ENCODE measurements around the gene RSRC2.
A peak's percentile ranks its signal among the peaks of the same experiment; 100 is the strongest.
"Not testable (repeated sequence)": the region's sequence is repeated elsewhere in the genome, so short reads cannot be mapped to it uniquely, and the experiment has no call there.

RSRC2 gene

GRCh38 chr12:122526683-122527477, at the start of gene RSRC2, which contains the start of gene KNTC1:
RSRC2 (minus strand) TSS chr12:122526936; CDS start chr12:122526853, 83 bp downstream.
KNTC1 (plus strand) TSS chr12:122527249; CDS start chr12:122530064, 2,815 bp downstream.
- Histone ChIP-seq H3K9me3 (no peaks in the 10 kb centered on the region), H3K9ac (peak within 1 kb of the TSS; percentile 99), H4K20me1 (peaks cover 45% of the 10 kb centered on the region), H3K4me2 (peak within 1 kb of the TSS; percentile 87), H3K4me3 (peak within 1 kb of the TSS; percentile 92), H3K27ac (peak within 1 kb of the TSS; percentile 99), H3K36me3 (peaks cover 66% of the 10 kb centered on the region), H3K27me3 (no peaks in the 10 kb centered on the region), H3K4me1 (peaks cover 44% of the 10 kb centered on the region)
- no peak for TF ChIP-seq Cebpa-rat (IDR thresholded peaks at IDR 0.05)

GRCh38 chr12:122571821-122572220, 45.1 kb upstream of the RSRC2 start:
- Histone ChIP-seq H3K9me3 (no peaks in the 10 kb centered on the region), H3K27me3 (no peaks in the 10 kb centered on the region), H3K27ac (no peak overlapping the region), H3K4me2 (no peak overlapping the region), H3K36me3 (peaks cover 95% of the 10 kb centered on the region), H3K4me3 (no peak overlapping the region), H3K4me1 (no peaks in the 10 kb centered on the region), H4K20me1 (no peaks in the 10 kb centered on the region), H3K9ac (no peak overlapping the region)
- no peak for TF ChIP-seq Cebpa-rat (IDR thresholded peaks at IDR 0.05)

- not testable (repeated sequence) for H3K9me3 ChIP-seq, H3K27ac ChIP-seq, H3K9ac ChIP-seq, H3K4me3 ChIP-seq, H4K20me1 ChIP-seq, H3K4me1 ChIP-seq, H3K27me3 ChIP-seq, H3K4me2 ChIP-seq
- H3K36me3 ChIP-seq = peaks cover 95% of the 10 kb centered on the region
Measured at GRCh38 chr12:122570006-122570405, 43.3 kb upstream of the RSRC2 start.

GRCh38 chr12:122569288-122569687, 42.6 kb upstream of the RSRC2 start:
- H3K27me3 ChIP-seq = no peaks in the 10 kb centered on the region
- no peak for TF ChIP-seq Cebpa-rat (IDR thresholded peaks at IDR 0.05)
- H3K9ac ChIP-seq = no peak overlapping the region
- H3K4me1 ChIP-seq = no peaks in the 10 kb centered on the region
- H3K27ac ChIP-seq = no peak overlapping the region
- H4K20me1 ChIP-seq = no peaks in the 10 kb centered on the region
- H3K4me2 ChIP-seq = no peak overlapping the region
- no peaks in the 10 kb centered on the region for H3K9me3 ChIP-seq
- peaks cover 95% of the 10 kb centered on the region for H3K36me3 ChIP-seq
- H3K4me3 ChIP-seq = no peak overlapping the region

GRCh38 chr12:122566816-122567215, 40.1 kb upstream of the RSRC2 start:
- H3K27ac ChIP-seq, H4K20me1 ChIP-seq, H3K27me3 ChIP-seq, H3K9me3 ChIP-seq, H3K4me2 ChIP-seq, H3K4me1 ChIP-seq, H3K4me3 ChIP-seq, H3K9ac ChIP-seq: not testable (repeated sequence)
- peaks cover 97% of the 10 kb centered on the region for H3K36me3 ChIP-seq

GRCh38 chr12:122563361-122563760, 36.6 kb upstream of the RSRC2 start:
- Histone ChIP-seq H3K36me3 (peaks cover 95% of the 10 kb centered on the region), H3K9me3 (peaks cover 9% of the 10 kb centered on the region), H4K20me1 (no peaks in the 10 kb centered on the region), H3K27ac (no peak overlapping the region), H3K27me3 (no peaks in the 10 kb centered on the region), H3K4me3 (no peak overlapping the region), H3K4me2 (no peak overlapping the region), H3K9ac (no peak overlapping the region), H3K4me1 (no peaks in the 10 kb centered on the region)
- no peak for TF ChIP-seq Cebpa-rat (IDR thresholded peaks at IDR 0.05)

- H3K36me3 ChIP-seq = peaks cover 97% of the 10 kb centered on the region
- no peaks in the 10 kb centered on the region for H3K4me1 ChIP-seq
- no peaks in the 10 kb centered on the region for H4K20me1 ChIP-seq
- H3K4me2 ChIP-seq = no peak overlapping the region
- no peak overlapping the region for H3K4me3 ChIP-seq
- no peak overlapping the region for H3K9ac ChIP-seq
- TF ChIP-seq Cebpa-rat (IDR thresholded peaks at IDR 0.05) = no peak
- peaks cover 13% of the 10 kb centered on the region for H3K9me3 ChIP-seq
- H3K27ac ChIP-seq = no peak overlapping the region
- no peaks in the 10 kb centered on the region for H3K27me3 ChIP-seq
Measured at GRCh38 chr12:122560138-122560537, 33.4 kb upstream of the RSRC2 start.

GRCh38 chr12:122558745-122559641, 32.3 kb upstream of the RSRC2 start:
- Histone ChIP-seq H3K9me3 (peaks cover 13% of the 10 kb centered on the region), H3K4me2 (no peak overlapping the region), H3K36me3 (peaks cover 97% of the 10 kb centered on the region), H3K27ac (no peak overlapping the region), H4K20me1 (no peaks in the 10 kb centered on the region), H3K9ac (no peak overlapping the region), H3K4me3 (no peak overlapping the region), H3K27me3 (no peaks in the 10 kb centered on the region), H3K4me1 (no peaks in the 10 kb centered on the region)
- TF ChIP-seq Cebpa-rat (IDR thresholded peaks at IDR 0.05) = no peak

- no peak for TF ChIP-seq Cebpa-rat (IDR thresholded peaks at IDR 0.05)
- peaks cover 97% of the 10 kb centered on the region for H3K36me3 ChIP-seq
- H3K27ac ChIP-seq = no peak overlapping the region
Measured at GRCh38 chr12:122547330-122547729, 20.6 kb upstream of the RSRC2 start.

GRCh38 chr12:122545855-122546254, 19.1 kb upstream of the RSRC2 start:
- Histone ChIP-seq H3K27ac (no peak overlapping the region), H3K4me1 (peaks cover 4% of the 10 kb centered on the region), H3K4me2 (no peak overlapping the region), H3K9me3 (no peaks in the 10 kb centered on the region), H4K20me1 (no peaks in the 10 kb centered on the region; the same call in 1 of the 2 replicates), H3K4me3 (no peak overlapping the region), H3K27me3 (no peaks in the 10 kb centered on the region), H3K9ac (no peak overlapping the region), H3K36me3 (peaks cover 96% of the 10 kb centered on the region)
- no peak for TF ChIP-seq Cebpa-rat (IDR thresholded peaks at IDR 0.05)

More at GRCh38 chr12:122547330-122547729, 20.6 kb upstream of the RSRC2 start:
- Histone ChIP-seq H3K4me2 (no peak overlapping the region), H3K9ac (no peak overlapping the region), H3K9me3 (no peaks in the 10 kb centered on the region), H3K27me3 (no peaks in the 10 kb centered on the region), H3K4me3 (no peak overlapping the region), H3K4me1 (no peaks in the 10 kb centered on the region), H4K20me1 (no peaks in the 10 kb centered on the region; the same call in 1 of the 2 replicates)

Data from BLaER1 (cell line).